ENCODE results near the gene ARID1B. TPM values are rescaled to one million over a fixed set of nuclear protein-coding genes. Genes with fewer than 3 reads are reported as not detected.

ARID1B gene
- total RNA-seq, 2 donors from 2014 or later: 65.1 to 99.4 TPM

DNA sequence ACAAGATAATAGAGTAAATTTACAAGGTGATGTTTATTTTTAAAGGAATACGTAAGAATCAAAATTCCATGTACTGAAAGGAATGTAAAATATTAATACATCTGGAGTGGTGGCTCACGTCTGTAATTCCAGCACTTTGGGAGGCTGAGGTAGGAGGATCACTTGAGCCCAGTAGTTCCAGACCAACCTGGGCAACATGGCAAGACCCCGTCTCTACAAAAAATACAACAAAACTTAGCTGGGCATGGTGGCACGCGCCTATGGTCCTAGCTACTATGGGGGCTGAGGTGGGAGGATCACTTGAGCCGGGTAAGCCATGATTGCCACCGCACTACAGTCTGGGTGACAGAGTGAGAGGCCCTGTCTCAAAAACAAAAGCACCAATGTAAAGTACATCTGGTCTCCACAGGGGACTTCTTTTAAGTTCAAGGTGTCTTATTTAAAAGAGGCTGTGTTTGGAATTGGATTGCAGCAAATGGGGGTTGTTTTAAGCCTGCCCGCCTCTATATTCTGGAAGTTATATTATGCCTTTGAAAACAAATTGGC lies 36.9 kb downstream of the ARID1B start:
- H3K4me3 ChIP-seq: no peak overlapping the region
- no peak for DNase-seq (ENCODE audit: low spot score)
- WGBS: 86% methylated on average over 8 of the region's 8 CpGs
- no peak overlapping the region for H3K27ac ChIP-seq
- no peaks in the 10 kb centered on the region for H3K4me1 ChIP-seq (replicated peaks)
- intact Hi-C loops (cut with DNase I): no loop called here
- no peaks in the 10 kb centered on the region for H3K36me3 ChIP-seq
- no peaks in the 10 kb centered on the region for H3K9me3 ChIP-seq
- TF ChIP-seq POLR2AphosphoS5 (IDR thresholded peaks at IDR 0.05): no peak
- H3K27me3 ChIP-seq (replicated peaks; ENCODE audit: insufficient read depth): no peaks in the 10 kb centered on the region

DNA sequence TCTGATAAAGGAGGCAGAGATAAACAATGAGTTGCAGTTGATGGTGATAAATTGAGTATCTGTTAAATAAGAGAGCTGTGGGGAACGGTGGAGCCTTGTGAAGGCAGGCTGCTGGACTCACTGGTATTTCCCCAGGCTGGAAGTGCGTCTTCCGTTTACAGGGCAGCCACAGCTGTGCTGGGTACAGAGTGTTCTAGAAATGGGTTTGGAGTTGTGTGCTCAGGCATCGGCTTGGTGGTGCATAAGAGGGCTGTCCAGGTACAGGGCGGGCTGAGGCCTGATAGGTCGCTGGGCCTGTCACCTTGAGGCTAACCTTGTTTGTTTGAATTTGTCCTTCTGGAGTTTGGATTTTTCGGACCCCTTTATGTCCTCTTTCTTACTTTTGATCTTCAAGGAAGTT lies 39.3 kb downstream of the ARID1B start:
- peak overlapping the region in 1 of 2 donors; percentile 1 for H3K27ac ChIP-seq
- no peaks in the 10 kb centered on the region for H3K4me1 ChIP-seq (replicated peaks)
- 56% methylated on average over 7 of the region's 7 CpGs for WGBS

DNA sequence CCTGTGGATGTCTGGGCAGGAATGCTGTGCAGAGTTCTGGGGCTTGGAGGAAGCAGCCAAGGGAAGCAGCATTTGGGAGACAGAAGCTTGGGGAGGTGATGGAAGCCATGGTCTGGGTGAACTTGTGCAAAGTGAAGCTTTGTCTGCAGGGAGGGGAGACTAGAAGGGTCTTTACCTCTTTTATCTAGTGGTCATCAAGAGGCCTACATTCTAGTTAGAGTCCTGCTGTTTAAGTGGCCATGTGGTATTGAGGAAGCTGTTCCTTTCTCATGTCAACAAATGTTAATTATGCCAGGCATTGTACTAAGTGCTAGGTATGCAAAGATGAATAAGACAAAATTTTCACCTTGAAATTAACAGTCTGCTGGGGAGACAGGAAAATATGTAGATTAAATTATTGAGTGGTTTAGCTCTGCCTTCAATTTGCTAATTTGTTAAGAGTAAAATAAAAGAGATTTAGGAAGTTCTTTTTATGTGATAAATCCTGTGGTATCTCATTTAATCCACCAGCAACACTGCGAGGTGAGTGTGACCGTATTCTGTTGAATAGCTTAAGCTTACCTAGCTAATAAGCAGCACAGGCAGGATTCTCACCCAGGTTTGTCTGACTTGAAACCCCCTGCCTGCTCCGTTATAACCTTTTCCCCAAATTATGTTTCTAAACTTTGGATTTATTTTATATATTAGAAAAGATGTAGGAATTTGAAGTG lies 43.1 kb downstream of the ARID1B start:
- H3K27ac ChIP-seq: no peak overlapping the region
- intact Hi-C loops (cut with DNase I): no loop called here
- H3K9me3 ChIP-seq: no peaks in the 10 kb centered on the region
- no peak for DNase-seq (ENCODE audit: low spot score)
- 99% methylated on average over 3 of the region's 3 CpGs for WGBS
- no peak overlapping the region for H3K4me3 ChIP-seq
- no peaks in the 10 kb centered on the region for H3K27me3 ChIP-seq (replicated peaks; ENCODE audit: insufficient read depth)
- H3K4me1 ChIP-seq (replicated peaks): no peaks in the 10 kb centered on the region
- no peaks in the 10 kb centered on the region for H3K36me3 ChIP-seq
- TF ChIP-seq POLR2AphosphoS5 (IDR thresholded peaks at IDR 0.05) (no peak), POLR2A (IDR thresholded peaks at IDR 0.05) (no peak)
- TF ChIP-seq, protein P1, sequence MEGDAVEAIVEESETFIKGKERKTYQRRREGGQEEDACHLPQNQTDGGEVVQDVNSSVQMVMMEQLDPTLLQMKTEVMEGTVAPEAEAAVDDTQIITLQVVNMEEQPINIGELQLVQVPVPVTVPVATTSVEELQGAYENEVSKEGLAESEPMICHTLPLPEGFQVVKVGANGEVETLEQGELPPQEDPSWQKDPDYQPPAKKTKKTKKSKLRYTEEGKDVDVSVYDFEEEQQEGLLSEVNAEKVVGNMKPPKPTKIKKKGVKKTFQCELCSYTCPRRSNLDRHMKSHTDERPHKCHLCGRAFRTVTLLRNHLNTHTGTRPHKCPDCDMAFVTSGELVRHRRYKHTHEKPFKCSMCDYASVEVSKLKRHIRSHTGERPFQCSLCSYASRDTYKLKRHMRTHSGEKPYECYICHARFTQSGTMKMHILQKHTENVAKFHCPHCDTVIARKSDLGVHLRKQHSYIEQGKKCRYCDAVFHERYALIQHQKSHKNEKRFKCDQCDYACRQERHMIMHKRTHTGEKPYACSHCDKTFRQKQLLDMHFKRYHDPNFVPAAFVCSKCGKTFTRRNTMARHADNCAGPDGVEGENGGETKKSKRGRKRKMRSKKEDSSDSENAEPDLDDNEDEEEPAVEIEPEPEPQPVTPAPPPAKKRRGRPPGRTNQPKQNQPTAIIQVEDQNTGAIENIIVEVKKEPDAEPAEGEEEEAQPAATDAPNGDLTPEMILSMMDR (IDR thresholded peaks at IDR 0.05): no peak

More for the DNA sequence above, 39.3 kb downstream of the ARID1B start:
- TF ChIP-seq POLR2A (IDR thresholded peaks at IDR 0.05): no peak
- TF ChIP-seq POLR2AphosphoS5 (IDR thresholded peaks at IDR 0.05): peak; percentile 67
- TF ChIP-seq, protein P1 (IDR thresholded peaks at IDR 0.05): no peak
- Histone ChIP-seq H3K36me3 (no peaks in the 10 kb centered on the region), H3K9me3 (no peaks in the 10 kb centered on the region), H3K4me3 (no peak overlapping the region), H3K27me3 (replicated peaks; ENCODE audit: insufficient read depth) (no peaks in the 10 kb centered on the region)
- intact Hi-C loops (cut with DNase I): no loop called here
- peak; percentile 51 for DNase-seq (ENCODE audit: low spot score)

DNA sequence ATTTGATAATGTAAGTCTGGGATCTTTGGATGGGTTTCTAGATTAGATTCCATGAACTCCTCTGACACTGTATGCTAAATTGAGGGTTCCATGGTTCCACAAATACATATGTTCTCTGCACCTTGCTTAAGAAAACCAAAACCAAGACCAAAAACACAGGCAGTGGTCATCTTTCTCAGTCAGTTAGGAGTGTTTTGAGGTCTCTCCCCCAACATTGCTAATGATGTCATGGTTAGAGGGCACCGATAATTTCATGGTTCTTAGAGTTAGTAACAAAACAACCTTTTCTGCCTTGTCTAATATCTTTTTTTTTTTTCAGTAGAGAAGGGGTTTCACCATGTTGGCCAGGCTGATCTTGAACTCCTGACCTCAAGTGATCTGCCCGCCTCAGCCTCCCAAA lies 44.5 kb downstream of the ARID1B start:
- DNase-seq (ENCODE audit: low spot score): no peak
- H3K4me1 ChIP-seq (replicated peaks): no peaks in the 10 kb centered on the region
- no peaks in the 10 kb centered on the region for H3K36me3 ChIP-seq
- WGBS: 100% methylated on average over 2 of the region's 2 CpGs
- no peaks in the 10 kb centered on the region for H3K9me3 ChIP-seq
- H3K4me3 ChIP-seq: no peak overlapping the region
- no peak overlapping the region for H3K27ac ChIP-seq
- intact Hi-C loops (cut with DNase I): no loop called here
- H3K27me3 ChIP-seq (replicated peaks; ENCODE audit: insufficient read depth): no peaks in the 10 kb centered on the region
- TF ChIP-seq, protein P1 (IDR thresholded peaks at IDR 0.05): no peak
- TF ChIP-seq POLR2AphosphoS5 (IDR thresholded peaks at IDR 0.05) (no peak), POLR2A (IDR thresholded peaks at IDR 0.05) (no peak)

DNA sequence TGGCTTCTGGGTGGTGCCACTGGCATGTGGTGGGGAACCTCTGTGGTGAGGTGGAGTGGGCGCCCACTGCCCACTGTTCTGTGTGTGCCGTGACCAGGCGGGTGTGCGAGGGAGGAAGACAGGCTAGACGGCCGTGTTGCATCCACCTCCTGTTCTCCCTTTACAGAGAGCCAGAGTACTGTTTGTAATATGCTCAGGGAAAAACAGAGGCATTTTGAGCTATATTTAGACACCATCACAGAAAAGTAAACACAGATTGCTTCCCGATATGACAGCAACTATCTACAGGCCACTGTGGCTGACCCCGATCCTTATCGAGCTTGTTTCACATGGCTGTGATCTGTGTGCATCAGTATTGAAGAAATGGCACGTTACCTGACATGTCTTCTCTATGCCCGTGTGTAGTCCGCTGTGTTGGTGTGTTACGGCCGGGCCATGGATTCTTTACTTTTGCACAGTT lies 45.6 kb downstream of the ARID1B start:
- Histone ChIP-seq H3K27me3 (replicated peaks; ENCODE audit: insufficient read depth) (no peaks in the 10 kb centered on the region), H3K4me1 (replicated peaks) (no peaks in the 10 kb centered on the region), H3K27ac (peak overlapping the region; percentile 4 to 19), H3K9me3 (no peaks in the 10 kb centered on the region), H3K4me3 (no peak overlapping the region), H3K36me3 (no peaks in the 10 kb centered on the region)
- intact Hi-C loops (cut with DNase I): no loop called here
- 44% methylated on average over 14 of the region's 14 CpGs for WGBS
- DNase-seq (ENCODE audit: low spot score): no peak
- TF ChIP-seq, protein P1 (IDR thresholded peaks at IDR 0.05): no peak
- TF ChIP-seq POLR2A (IDR thresholded peaks at IDR 0.05): no peak
- TF ChIP-seq POLR2AphosphoS5 (IDR thresholded peaks at IDR 0.05): peak; percentile 46

Data from prostate gland (tissue), 2 donors.